SKM-1 (cell line): ENCODE data around the gene PRKX.
"Not testable (repeated sequence)": the region's sequence is repeated elsewhere in the genome, so short reads cannot be mapped to it uniquely, and the experiment has no call there.

ENCODE experiments used
- DNase-seq: peaks from one replicate; lab custom pipeline; 2025; ENCODE audit not compliant: unreplicated experiment; lab: John Stamatoyannopoulos, UW

Gene PRKX

GRCh38 chrX:3585719-3586118, 127.7 kb downstream of the PRKX start:
- DNase-seq, result no peak

- DNase-seq, result no peak
These were observed 128.9 kb downstream of the PRKX start for GRCh38 chrX:3584415-3584996.

- no peak for DNase-seq
These were observed 131.0 kb downstream of the PRKX start for GRCh38 chrX:3582451-3582850.

DNA sequence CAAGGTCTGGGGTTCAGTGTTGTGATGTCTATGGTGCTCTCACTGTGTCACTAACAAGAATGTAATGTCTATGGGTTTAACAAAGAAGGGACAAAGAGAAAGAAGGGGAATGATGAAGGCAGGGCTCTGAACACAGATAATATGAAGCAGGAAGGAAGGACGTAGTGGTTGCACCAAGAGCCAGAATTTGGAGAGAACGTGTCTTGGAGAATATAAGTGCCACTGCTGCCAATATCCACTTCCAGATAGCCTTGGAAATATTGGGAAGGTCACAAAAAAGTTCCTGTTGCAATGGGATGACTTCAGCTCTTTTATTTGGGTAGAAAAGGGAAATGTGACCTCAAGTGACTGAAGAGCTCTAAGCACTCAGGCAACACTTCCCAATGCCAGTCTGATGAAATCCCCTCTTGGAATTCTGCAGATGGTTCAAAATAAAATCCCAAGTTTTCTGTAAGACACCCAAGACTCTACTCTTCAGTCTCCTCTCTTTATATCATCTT, 131.8 kb downstream of the PRKX start:
- no peak for DNase-seq

DNA sequence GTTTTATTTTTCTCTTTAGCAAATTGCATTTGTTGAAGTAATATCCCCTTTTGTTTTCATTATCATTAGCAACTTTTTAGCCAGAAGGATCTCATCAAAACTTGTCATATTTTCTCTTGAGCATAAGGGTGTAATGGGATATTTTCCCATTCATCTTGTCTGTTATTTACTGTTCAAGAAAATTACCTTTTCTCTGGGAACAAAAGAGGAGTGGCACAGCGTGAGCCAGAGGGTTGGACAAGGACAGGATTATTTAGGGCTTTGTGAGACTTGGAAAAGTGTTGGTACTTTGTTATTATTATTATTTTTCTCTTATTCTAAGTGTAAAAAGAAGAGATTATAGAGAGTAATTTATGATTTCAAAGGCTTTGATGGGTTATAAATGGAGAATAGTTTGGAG, 135.9 kb downstream of the PRKX start:
- DNase-seq, result no peak

DNA sequence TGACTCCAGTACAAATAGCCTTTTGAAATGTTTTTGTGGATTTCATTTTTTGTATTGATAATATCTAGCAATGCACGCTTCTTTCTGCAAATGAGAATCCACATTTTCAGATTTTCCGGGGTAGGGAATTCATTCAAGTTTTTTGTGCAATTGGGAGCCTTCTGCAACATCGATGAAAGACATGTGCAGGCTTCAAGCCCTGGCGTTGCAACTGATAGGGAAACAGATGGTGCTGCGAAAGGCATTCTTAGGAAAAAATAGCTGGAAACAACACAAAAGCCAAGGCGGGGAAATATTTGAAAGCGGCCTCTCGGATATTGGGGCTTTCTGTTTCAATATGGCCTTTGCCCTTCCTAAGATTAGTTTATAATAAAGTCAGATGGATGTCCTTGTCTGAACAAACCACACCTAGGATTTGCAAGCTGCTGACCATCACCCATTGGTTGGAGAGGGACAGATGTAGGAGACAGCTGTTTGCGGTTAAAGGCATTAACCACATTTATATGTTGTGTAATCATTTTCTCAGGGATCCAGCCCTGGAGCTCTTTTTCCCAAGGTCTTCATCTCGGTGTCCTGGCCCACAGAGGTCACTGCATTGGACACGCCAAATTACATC, 136.5 kb downstream of the PRKX start:
- no peak for DNase-seq

DNA sequence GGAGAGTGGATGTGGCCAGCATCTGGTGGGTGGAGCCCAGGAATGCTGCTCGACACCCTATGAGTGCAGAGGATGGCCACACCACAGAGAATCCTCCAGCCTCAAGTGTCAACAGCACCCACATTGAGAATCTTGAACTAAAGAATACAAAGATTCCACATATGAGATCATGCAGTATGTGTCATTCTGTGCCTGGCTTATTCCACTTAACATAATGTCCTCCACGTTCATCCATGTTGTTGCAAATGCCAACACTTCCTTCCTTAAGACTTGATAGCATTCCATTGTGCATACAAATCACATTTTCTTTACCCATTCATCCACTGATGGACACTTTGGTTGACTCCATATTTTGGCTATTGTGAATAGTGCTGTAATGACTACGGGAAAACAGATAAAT, 145.8 kb downstream of the PRKX start:
- no peak for DNase-seq

GRCh38 chrX:3563451-3563850, 150.0 kb downstream of the PRKX start:
- DNase-seq, result no peak

DNA sequence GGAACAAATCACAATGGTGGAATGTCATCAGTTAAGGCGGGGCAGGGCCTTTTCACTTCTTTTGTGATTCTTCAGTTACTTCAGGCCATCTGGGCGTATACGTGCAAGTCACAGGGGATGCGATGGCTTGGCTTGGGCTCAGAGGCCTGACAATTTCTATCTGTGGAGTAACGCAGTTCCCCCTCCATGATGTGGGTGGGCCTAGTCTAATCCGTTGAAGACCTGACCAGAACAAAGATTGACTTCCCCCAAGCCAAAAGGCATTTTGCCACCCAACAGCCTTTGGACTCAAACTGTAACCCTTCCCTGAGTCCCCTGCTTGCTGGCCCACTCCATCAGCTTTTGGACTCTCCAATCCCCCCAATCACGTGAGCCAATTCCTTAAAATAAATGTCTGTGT, 153.4 kb downstream of the PRKX start:
- DNase-seq, result not testable (repeated sequence)
